GM12874 (cell line): ENCODE measurements around the gene THSD4.

ENCODE experiments used
- TF ChIP-seq, protein P1 (sequence below): IDR thresholded peaks from 2 replicates; pipeline ENCODE4 v1.5.1; 2011; ENCODE audit warnings: low read depth, mild to moderate bottlenecking, control low read depth, low read length, moderate library complexity; ENCODE audit not compliant: insufficient read depth

THSD4 gene

DNA sequence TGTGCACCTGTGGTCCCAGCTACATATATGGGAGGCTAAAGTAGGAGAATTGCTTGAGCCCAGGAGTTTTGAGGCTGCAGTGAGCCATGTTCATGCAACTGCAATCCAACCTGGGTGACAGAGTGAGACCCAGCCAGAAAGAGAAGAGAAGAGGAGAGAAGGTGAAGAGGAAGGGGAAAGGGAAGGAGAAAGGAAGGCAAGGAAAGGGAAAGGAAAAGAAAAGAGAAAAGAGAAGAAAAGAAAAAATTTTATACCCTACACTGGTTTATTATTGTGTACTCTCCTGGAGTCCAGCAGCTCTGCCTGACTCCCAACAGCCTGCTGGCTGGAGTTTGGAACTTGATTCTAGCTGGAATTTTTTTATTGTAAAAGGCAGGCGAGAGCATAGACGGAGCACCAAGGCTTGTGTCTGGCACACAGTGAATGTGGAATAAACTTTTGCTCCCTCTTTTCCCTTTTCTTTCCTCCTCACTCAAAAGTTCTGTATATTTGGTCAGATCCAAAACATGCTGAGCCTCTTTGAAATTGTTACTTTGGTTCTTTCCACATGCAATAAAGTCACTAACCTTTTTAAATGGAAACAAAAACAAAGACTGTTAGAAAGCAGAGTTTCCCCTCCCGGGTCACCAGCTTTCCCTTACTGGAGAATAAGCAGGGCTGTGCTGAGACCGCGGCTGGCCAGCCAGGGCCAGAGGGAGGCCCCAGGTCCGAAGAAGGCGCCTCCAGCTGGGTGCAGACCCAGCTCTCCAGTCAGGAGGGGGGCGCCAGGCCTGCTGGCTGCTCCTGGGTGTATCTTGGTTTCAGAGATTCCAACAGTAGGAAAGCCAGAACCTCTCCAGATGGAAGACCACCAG, 9.9 kb downstream of the THSD4 start:
- TF ChIP-seq, protein P1, sequence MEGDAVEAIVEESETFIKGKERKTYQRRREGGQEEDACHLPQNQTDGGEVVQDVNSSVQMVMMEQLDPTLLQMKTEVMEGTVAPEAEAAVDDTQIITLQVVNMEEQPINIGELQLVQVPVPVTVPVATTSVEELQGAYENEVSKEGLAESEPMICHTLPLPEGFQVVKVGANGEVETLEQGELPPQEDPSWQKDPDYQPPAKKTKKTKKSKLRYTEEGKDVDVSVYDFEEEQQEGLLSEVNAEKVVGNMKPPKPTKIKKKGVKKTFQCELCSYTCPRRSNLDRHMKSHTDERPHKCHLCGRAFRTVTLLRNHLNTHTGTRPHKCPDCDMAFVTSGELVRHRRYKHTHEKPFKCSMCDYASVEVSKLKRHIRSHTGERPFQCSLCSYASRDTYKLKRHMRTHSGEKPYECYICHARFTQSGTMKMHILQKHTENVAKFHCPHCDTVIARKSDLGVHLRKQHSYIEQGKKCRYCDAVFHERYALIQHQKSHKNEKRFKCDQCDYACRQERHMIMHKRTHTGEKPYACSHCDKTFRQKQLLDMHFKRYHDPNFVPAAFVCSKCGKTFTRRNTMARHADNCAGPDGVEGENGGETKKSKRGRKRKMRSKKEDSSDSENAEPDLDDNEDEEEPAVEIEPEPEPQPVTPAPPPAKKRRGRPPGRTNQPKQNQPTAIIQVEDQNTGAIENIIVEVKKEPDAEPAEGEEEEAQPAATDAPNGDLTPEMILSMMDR, result no peak

DNA sequence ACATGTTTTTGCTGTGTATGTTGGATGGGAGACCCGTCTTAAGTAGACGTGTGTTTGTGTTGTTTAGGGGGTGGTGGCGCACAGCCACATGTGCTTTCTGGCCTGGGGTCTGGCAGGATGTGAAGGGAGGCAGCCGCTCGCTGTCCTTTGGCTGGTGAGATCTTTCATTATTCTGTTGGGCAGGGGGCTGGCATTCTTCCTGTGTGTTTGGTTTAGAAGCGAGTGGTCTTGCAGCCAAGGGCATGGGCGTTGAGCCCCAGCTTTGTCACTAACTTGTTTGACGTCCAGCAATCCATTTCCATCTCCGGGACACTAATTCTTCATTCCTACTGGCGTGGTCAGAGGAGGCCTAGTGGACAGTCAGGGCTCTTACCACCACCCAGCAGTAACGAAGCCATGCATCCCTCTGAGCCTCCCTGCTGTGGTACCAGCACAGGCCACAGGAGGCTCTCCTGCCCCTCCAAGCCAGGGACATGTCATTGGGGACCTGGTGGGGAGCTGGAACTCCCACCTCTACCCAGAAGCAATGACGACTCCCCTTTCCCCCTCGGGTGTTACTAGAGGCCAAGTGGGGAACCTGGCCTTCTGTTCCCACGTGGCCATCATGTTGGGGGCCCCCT, 10.7 kb downstream of the THSD4 start:
- TF ChIP-seq, protein P1, result peak; percentile 37; the same call in 1 of the 2 replicates

DNA sequence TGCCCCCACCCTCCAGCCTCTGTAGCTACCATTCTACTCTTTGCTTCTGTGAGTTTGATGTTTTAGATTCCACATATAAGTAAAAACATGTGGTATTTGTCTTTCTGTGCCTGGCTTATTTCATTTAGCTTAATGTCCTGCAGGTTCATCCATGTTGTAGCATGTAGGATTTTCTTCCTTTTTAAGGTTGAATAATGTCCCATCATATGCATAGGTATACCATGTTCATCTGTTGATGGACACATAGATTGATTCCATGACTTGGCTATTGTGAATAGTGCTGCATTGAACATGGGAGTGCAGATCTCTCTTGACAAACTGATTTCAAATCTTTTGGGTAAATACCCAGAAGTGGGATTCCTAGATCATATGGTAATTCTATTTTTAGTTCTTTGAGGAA, 11.8 kb downstream of the THSD4 start:
- TF ChIP-seq, protein P1, result no peak

- TF ChIP-seq, protein P1, result no peak
Measured at GRCh38 chr15:71128939-71129562, 13.8 kb downstream of the THSD4 start.

- TF ChIP-seq, protein P1, result no peak
Measured at GRCh38 chr15:71129669-71130068, 14.4 kb downstream of the THSD4 start.

- TF ChIP-seq, protein P1, result no peak
Measured at GRCh38 chr15:71131601-71132362, 16.5 kb downstream of the THSD4 start.

- TF ChIP-seq, protein P1, result no peak
Measured at GRCh38 chr15:71133747-71134472, 18.6 kb downstream of the THSD4 start.
